ENCODE results near the gene CCNQ. TPM values are rescaled to one million over a fixed set of nuclear protein-coding genes. Genes with fewer than 3 reads are reported as not detected.

Gene CCNQ
- total RNA-seq, 1 donor, result 29.3 TPM

DNA sequence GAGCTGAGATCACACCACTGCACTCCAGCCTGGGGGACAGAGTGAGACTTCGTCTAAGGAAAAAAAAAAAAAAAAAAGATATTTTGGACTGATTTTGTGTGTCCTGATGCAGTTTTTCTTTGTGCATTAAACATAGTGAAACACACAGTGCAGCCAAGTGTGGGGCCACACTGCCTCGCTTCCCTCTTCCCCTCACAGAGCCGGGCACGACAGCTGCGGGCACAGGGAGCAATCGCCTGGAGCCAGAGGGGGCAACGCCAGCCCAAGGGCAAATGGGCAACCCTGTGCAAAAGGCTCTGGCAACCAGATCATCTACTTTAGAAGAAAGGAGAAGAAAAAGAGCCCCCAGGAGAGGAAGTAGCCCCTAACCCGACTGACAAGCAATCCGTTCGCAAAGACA, 13.5 kb upstream of the CCNQ start:
- Histone ChIP-seq H3K4me1 (ENCODE audit: insufficient read depth, low read length) (peaks cover 13% of the 10 kb centered on the region), H3K9me3 (ENCODE audit: low read depth, low read length) (no peaks in the 10 kb centered on the region), H3K4me3 (ENCODE audit: insufficient read depth, low read length) (no peak overlapping the region), H3K79me2 (ENCODE audit: insufficient read depth, low read length) (no peaks in the 10 kb centered on the region), H3K4me2 (ENCODE audit: insufficient read depth, low read length) (no peak overlapping the region), H3K36me3 (ENCODE audit: insufficient read depth, low read length) (no peaks in the 10 kb centered on the region), H3K27me3 (ENCODE audit: insufficient read depth, low read length) (peaks cover 35% of the 10 kb centered on the region), H3K27ac (ENCODE audit: low read depth, low read length) (no peak overlapping the region), H2AFZ (ENCODE audit: low read length) (no peak overlapping the region), H4K20me1 (ENCODE audit: insufficient read depth, low read length) (no peaks in the 10 kb centered on the region)
- DNase-seq (ENCODE audit: insufficient read length, low spot score, missing footprints), result no peak
- TF ChIP-seq, protein P1, sequence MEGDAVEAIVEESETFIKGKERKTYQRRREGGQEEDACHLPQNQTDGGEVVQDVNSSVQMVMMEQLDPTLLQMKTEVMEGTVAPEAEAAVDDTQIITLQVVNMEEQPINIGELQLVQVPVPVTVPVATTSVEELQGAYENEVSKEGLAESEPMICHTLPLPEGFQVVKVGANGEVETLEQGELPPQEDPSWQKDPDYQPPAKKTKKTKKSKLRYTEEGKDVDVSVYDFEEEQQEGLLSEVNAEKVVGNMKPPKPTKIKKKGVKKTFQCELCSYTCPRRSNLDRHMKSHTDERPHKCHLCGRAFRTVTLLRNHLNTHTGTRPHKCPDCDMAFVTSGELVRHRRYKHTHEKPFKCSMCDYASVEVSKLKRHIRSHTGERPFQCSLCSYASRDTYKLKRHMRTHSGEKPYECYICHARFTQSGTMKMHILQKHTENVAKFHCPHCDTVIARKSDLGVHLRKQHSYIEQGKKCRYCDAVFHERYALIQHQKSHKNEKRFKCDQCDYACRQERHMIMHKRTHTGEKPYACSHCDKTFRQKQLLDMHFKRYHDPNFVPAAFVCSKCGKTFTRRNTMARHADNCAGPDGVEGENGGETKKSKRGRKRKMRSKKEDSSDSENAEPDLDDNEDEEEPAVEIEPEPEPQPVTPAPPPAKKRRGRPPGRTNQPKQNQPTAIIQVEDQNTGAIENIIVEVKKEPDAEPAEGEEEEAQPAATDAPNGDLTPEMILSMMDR (IDR thresholded peaks at IDR 0.05; ENCODE audit: extremely low read depth, low read depth, low read length), result no peak

DNA sequence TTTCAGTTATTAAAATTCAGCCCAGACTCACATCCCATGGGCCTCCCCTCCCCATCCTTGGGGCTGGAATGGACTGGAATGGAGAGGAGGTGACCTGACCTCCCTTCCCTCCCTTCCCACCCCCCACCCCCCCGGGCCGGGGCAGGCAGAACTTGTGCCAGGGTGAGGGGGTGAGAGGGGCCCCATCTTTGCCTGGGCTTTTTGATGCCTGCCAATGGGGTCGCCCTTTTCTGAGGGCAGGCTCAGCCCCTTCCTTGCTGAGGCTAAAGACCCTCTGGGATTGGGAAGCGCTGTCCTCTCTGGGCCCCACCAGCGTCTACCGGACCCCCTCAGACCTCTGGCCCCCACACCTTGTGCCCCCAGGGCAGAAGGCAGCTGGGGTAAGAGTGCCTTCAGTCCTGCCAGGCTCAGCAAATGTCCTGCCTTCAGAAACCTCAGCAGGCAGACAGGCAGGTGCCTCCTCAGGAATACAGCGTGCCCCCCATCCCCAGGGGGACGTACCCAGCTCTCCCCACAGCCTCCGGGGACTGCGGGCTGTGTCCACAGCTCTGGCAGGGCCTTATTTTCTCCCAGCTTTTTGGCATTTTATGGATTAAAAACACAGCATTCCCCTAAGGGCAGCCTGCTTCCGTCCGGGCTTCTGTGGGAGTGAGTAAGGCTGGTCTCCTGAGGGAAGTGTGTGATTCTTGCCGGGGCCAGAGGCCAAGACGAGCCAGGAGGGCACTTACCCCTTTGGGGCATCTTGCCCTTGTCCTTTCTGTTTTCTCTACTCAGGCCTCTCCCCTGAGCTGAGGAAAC, 12.6 kb upstream of the CCNQ start:
- Histone ChIP-seq H3K9me3 (ENCODE audit: low read depth, low read length) (no peaks in the 10 kb centered on the region), H3K27me3 (ENCODE audit: insufficient read depth, low read length) (peaks cover 34% of the 10 kb centered on the region), H3K36me3 (ENCODE audit: insufficient read depth, low read length) (no peaks in the 10 kb centered on the region), H3K4me3 (ENCODE audit: insufficient read depth, low read length) (no peak overlapping the region), H3K79me2 (ENCODE audit: insufficient read depth, low read length) (no peaks in the 10 kb centered on the region), H3K27ac (ENCODE audit: low read depth, low read length) (no peak overlapping the region), H3K4me2 (ENCODE audit: insufficient read depth, low read length) (no peak overlapping the region), H3K4me1 (ENCODE audit: insufficient read depth, low read length) (peaks cover 13% of the 10 kb centered on the region), H2AFZ (ENCODE audit: low read length) (peak overlapping the region; percentile 56), H4K20me1 (ENCODE audit: insufficient read depth, low read length) (no peaks in the 10 kb centered on the region)
- TF ChIP-seq, protein P1 (IDR thresholded peaks at IDR 0.05; ENCODE audit: extremely low read depth, low read depth, low read length), result no peak
- no peak for DNase-seq (ENCODE audit: insufficient read length, low spot score, missing footprints)

DNA sequence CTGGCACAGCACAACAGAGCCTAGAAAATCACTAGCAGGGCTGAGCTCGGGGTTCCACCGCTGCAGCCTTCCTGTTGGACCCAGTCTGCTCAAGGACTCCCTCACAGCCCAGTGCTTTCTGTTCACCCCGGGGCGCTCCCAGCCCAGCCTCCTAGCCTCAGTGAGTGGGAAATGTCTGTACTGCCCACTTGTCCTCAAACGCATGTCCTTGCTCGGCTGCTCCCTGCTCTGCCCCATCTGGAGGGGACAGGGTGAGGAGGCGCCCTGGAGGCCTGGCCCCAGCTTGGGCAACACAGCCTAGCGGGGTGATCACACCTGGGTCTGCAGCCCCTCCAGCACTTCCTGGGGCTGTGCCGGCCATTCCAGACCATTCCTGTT, 11.9 kb upstream of the CCNQ start:
- Histone ChIP-seq H3K27me3 (ENCODE audit: insufficient read depth, low read length) (peaks cover 34% of the 10 kb centered on the region), H3K4me3 (ENCODE audit: insufficient read depth, low read length) (no peak overlapping the region), H4K20me1 (ENCODE audit: insufficient read depth, low read length) (no peaks in the 10 kb centered on the region), H3K36me3 (ENCODE audit: insufficient read depth, low read length) (no peaks in the 10 kb centered on the region), H3K4me1 (ENCODE audit: insufficient read depth, low read length) (peaks cover 13% of the 10 kb centered on the region), H3K9me3 (ENCODE audit: low read depth, low read length) (no peaks in the 10 kb centered on the region), H2AFZ (ENCODE audit: low read length) (no peak overlapping the region), H3K27ac (ENCODE audit: low read depth, low read length) (no peak overlapping the region), H3K4me2 (ENCODE audit: insufficient read depth, low read length) (no peak overlapping the region), H3K79me2 (ENCODE audit: insufficient read depth, low read length) (no peaks in the 10 kb centered on the region)
- no peak for DNase-seq (ENCODE audit: insufficient read length, low spot score, missing footprints)
- TF ChIP-seq, protein P1 (IDR thresholded peaks at IDR 0.05; ENCODE audit: extremely low read depth, low read depth, low read length), result no peak

DNA sequence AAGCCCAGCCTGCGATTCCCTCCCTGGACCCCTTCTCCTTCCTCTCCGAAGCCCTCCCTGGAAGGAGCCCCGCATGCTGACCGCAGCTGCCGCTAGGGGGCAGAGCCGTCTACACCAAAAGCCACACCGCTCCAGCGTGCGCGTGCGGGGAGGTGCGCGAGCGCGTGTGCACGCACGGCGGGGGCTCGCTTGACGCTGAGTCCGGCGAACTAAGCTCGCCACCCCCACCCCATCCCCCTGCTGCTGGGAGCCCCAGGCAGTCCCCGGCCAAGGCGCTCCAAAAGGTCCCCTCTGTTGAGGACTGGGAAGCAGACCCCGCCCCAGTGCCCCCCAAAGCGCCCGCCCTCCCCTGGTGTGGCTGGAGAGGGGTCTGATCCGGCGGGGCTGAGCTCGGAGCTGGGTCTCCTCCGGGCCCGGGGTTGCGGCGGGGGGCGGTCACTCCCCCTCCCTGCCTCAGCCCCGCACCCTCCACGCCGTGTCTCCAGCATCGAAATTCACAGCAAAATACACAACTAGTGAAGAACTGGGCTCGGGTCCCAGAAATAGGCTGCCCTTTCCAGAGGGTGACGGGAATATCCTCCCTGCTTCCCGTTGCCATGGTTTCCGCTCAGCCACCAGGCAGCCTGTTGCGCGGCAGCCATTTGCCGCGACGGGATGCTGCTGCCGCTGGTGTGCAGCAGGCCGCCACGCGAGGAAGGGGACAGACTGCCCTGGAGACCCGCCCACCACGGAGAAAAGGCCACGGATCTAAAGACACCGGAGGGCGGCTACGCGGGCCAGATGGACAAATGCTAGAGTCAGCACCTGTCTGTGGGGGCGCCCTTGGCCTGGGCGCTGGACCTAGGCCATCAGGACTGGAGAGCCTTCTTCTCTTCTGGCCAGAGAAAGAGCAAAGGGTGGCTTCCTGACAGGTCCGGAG, 11.2 kb upstream of the CCNQ start:
- Histone ChIP-seq H3K79me2 (ENCODE audit: insufficient read depth, low read length) (no peaks in the 10 kb centered on the region), H3K4me3 (ENCODE audit: insufficient read depth, low read length) (peak overlapping the region; percentile 40), H3K4me2 (ENCODE audit: insufficient read depth, low read length) (peak overlapping the region; percentile 34), H2AFZ (ENCODE audit: low read length) (peak overlapping the region; percentile 15), H3K9me3 (ENCODE audit: low read depth, low read length) (no peaks in the 10 kb centered on the region), H3K4me1 (ENCODE audit: insufficient read depth, low read length) (peaks cover 13% of the 10 kb centered on the region), H4K20me1 (ENCODE audit: insufficient read depth, low read length) (no peaks in the 10 kb centered on the region), H3K27me3 (ENCODE audit: insufficient read depth, low read length) (peaks cover 32% of the 10 kb centered on the region), H3K36me3 (ENCODE audit: insufficient read depth, low read length) (no peaks in the 10 kb centered on the region), H3K27ac (ENCODE audit: low read depth, low read length) (no peak overlapping the region)
- TF ChIP-seq, protein P1 (IDR thresholded peaks at IDR 0.05; ENCODE audit: extremely low read depth, low read depth, low read length), result peak; percentile 57
- DNase-seq (ENCODE audit: insufficient read length, low spot score, missing footprints), result peak; percentile 96
